ENCODE data around the gene HBG1.

DNA sequence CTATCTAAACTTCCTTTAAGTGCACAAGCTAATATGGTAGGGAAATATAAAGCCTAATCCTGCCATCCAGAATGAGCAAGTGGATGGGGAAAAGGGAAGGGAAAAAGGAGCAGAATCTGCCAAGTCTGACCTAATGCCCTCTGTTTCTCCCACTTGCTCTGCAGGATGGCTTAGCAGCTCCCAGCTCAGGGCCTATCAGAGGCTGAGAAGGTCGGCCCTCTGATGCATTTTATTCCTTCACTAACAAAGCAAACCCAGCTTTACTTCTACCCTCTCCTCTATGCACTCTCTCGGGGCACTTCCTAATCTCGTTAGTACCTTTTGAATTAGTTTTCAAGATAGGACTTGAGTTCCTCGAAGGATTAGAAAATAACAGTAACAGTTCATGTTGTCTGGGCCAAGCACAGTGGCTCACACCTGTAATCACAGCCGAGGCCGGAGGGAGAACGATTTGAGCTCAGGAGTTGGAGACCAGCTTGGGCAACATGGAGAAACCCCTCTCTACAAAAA, 39.2 kb downstream of the HBG1 start:
- TF ChIP-seq, protein P1, sequence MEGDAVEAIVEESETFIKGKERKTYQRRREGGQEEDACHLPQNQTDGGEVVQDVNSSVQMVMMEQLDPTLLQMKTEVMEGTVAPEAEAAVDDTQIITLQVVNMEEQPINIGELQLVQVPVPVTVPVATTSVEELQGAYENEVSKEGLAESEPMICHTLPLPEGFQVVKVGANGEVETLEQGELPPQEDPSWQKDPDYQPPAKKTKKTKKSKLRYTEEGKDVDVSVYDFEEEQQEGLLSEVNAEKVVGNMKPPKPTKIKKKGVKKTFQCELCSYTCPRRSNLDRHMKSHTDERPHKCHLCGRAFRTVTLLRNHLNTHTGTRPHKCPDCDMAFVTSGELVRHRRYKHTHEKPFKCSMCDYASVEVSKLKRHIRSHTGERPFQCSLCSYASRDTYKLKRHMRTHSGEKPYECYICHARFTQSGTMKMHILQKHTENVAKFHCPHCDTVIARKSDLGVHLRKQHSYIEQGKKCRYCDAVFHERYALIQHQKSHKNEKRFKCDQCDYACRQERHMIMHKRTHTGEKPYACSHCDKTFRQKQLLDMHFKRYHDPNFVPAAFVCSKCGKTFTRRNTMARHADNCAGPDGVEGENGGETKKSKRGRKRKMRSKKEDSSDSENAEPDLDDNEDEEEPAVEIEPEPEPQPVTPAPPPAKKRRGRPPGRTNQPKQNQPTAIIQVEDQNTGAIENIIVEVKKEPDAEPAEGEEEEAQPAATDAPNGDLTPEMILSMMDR (IDR thresholded peaks at IDR 0.05), result no peak
- TF ChIP-seq POLR2A (IDR thresholded peaks at IDR 0.05), result no peak

Data from esophagus squamous epithelium (tissue), 4 donors.